ENCODE data around the gene INHBC.
"Not testable (repeated sequence)": the region's sequence is repeated elsewhere in the genome, so short reads cannot be mapped to it uniquely, and the experiment has no call there.

The INHBC gene, protein sequence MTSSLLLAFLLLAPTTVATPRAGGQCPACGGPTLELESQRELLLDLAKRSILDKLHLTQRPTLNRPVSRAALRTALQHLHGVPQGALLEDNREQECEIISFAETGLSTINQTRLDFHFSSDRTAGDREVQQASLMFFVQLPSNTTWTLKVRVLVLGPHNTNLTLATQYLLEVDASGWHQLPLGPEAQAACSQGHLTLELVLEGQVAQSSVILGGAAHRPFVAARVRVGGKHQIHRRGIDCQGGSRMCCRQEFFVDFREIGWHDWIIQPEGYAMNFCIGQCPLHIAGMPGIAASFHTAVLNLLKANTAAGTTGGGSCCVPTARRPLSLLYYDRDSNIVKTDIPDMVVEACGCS

DNA sequence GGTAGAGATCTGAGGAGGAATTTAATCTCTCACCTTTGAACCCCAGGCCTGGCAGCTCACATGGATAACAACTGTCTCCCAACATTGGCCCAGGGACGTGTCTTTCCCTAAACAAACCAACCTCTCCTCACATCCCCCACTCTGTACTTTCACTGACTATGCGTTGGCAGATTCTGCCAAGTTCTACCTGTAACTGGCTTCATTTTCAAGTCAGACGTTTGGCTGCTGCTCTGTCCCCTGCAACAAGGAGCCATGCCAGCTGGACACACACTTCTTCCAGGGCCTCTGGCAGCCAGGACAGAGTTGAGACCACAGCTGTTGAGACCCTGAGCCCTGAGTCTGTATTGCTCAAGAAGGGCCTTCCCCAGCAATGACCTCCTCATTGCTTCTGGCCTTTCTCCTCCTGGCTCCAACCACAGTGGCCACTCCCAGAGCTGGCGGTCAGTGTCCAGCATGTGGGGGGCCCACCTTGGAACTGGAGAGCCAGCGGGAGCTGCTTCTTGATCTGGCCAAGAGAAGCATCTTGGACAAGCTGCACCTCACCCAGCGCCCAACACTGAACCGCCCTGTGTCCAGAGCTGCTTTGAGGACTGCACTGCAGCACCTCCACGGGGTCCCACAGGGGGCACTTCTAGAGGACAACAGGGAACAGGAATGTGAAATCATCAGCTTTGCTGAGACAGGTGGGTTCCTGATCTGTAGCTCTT, at the start of gene INHBC:
INHBC (plus strand) TSS at position 268 of the 707 bp plus-strand sequence; CDS start at position 371, 103 bp downstream.
- DNase-seq (ENCODE audit: low read depth), result no peak

DNA sequence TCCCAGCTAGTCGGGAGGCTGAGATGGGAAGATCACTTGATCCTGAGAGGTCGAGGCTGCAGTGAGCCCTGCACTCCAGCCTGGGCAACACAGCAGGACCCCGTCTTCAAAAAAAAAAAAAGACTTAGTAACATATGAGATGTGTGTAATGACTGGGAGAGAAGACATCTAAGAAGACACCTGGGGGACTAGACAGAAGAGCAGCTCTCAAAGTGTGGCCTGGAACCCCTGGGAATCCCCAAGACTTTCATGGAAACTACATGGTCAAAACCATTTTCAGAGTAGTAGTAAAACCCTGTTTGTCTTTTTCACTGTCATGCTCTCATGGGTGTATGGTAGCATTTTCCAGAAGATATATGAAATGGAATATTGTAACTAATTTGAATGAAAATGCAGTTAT, 49.0 kb upstream of the INHBC start:
- DNase-seq (ENCODE audit: low read depth), result no peak

DNA sequence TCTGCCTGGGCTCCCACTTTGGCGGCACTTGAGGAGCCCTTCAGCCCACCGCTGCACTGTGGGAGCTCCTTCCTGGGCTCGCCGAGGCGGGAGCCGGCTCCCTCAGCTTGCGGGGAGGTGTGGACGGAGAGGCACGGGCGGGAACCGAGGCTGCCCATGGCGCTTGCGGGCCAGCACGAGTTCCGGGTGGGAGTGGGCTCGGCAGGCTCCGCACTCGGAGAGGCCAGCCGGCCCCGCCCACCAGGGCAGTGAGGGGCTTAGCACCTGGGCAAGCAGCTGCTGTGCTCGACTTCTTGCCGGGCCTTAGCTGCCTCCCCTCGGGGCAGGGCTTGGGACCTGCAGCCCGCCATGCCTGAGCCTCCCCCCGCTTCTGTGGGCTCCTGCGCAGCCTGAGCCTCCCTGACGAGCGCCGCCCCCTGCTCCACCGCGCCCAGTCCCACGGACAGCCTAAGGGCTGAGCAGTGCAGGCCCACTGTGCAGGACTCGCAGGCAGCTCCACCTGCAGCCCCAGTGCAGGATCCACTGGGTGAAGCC, 48.3 kb upstream of the INHBC start:
- DNase-seq (ENCODE audit: low read depth), result no peak

DNA sequence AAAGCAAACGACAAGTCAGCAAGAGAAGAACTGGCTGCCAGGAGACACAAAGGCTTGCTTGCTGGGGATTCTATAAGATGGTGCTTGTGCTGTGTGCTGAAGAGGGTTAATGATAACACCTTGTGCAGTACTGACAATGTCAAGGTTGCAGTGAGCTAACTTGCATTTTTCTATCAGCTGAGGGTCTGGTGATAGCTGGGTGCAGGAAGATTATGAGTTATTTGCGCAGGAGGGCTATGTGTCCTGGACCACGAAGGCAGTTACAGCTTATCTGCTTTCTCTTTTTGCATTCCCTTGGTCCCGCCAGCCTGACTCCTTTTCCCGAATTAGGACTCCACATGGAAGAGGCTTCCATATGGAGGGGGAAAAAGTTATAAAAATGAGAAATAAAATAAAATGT, 46.2 kb upstream of the INHBC start:
- DNase-seq (ENCODE audit: low read depth), result no peak

DNA sequence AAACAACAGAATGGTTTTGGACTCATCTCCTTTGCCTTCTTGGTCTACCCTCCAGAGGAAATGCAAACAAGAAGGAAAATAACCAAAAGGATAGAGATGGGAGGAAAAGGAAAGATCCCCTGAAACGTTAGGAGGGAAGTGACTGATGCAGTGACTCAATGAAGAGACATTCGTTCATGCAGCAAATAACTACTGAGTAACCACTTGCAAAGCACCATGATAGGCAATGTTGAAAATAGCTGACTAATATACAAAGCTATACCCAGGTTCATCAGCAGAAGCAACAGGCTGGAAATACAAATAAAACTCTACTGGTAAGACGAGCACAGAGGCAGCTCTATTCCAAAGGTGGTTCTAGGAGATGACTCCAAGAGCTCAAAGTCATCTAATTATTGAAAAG, 45.6 kb upstream of the INHBC start:
- no peak for DNase-seq (ENCODE audit: low read depth)

DNA sequence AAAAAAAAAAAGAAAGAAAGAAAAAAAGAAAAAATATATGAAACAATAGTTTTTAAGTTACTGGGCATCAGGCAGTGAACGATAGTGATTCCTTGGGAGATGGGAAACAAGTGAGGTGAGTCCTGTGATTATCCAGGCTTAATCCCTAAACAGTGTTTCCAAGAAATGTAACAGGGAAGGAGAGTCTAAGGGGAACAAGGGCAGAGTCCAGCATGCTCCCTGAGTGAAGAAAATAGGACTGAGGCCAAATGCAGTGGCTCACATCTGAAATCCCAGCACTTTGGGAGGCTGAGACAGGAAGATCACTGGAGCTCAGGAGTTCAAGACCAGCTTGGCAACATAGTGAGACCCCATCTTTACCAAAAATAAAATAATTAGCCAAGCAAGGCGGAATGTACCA, 44.4 kb upstream of the INHBC start:
- DNase-seq (ENCODE audit: low read depth), result no peak

GRCh38 chr12:57395121-57395520, 39.5 kb upstream of the INHBC start:
- no peak for DNase-seq (ENCODE audit: low read depth)

DNA sequence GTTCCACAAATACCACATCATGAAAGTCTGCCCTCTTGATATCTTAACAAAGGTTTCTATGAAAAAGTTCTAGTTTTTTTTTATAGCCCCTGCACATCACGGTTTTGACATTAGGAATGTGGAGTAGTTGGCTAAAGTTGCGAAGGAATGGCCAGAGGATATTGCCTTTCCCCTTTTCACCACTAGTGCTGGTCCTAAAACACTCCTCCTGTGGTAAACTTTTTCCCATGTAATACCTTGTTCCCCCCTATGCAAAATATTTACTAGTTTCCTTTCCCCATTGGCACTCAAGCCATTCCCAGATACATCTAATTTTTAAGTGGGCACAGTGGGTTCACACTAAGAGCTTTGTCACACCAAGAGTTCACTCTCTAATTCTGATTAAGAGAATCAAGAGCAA, 37.1 kb upstream of the INHBC start:
- no peak for DNase-seq (ENCODE audit: low read depth)

- DNase-seq (ENCODE audit: low read depth), result not testable (repeated sequence)
These were observed 34.7 kb upstream of the INHBC start for GRCh38 chr12:57399718-57400463.

DNA sequence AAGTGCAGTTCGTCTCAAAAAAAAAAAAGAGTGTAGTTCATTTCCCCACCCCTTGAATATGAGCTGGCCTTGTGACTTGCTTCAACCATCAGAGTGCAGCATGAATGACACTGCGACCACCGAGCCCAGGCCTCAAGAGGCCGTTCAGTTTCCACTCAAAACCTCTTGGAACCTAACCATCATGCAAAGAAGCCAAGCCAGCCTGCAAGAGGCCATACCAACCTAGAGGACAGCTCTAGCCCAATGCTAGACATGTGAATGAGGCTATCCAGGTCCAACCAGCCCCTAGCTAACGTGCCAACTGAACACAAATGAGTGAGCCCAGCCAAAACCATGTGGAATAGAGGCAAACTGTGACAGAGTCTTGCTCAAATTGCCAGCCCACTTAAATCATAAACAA, 33.4 kb upstream of the INHBC start:
- no peak for DNase-seq (ENCODE audit: low read depth)

DNA sequence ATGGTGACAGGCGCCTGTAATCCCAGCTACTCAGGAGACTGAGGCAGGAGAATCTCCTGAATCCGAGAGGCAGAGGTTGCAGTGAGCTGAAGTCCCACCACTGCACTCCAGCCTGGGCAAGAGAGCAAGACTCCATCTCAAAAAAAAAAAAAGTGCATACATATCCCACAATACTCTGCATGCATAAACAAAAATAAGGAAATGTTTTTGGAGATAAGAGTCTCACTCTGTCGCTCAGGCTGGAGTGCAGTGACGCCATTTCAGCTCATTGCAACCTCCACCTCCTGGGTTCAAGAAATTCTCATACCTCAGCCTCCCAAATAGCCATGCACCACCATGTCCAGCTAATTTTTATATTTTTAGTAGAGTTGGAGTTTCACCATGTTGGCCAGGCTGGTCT, 32.4 kb upstream of the INHBC start:
- not testable (repeated sequence) for DNase-seq (ENCODE audit: low read depth)

- DNase-seq (ENCODE audit: low read depth), result no peak
These were observed 29.5 kb upstream of the INHBC start for GRCh38 chr12:57404966-57405640.

- no peak for DNase-seq (ENCODE audit: low read depth)
These were observed 24.1 kb upstream of the INHBC start for GRCh38 chr12:57410534-57410933.

GRCh38 chr12:57414160-57414559, 20.4 kb upstream of the INHBC start:
- DNase-seq (ENCODE audit: low read depth), result not testable (repeated sequence)

- DNase-seq (ENCODE audit: low read depth), result no peak
These were observed 19.5 kb upstream of the INHBC start for GRCh38 chr12:57415088-57415487.

- DNase-seq (ENCODE audit: low read depth), result no peak
These were observed 18.3 kb upstream of the INHBC start for GRCh38 chr12:57416039-57416996.

DNA sequence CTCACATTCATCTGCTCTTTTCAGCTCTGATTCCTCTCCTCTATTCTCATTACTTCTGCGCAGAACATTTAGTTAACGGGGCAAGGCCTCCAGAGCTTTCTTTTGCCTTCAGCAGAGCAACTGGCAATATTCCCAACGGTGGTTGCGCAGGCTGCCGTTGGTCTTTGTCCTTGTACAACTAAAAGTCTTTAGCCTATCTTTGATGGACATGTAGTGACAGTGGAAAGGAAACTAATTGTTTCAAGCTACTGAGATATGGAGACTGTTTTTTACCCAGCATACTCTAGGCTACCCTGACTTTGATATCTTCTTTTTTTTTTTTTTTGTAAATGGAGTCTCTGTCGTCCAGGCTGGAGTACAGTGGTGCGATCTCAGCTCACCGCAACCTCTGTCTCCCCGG, 16.3 kb upstream of the INHBC start:
- no peak for DNase-seq (ENCODE audit: low read depth)

DNA sequence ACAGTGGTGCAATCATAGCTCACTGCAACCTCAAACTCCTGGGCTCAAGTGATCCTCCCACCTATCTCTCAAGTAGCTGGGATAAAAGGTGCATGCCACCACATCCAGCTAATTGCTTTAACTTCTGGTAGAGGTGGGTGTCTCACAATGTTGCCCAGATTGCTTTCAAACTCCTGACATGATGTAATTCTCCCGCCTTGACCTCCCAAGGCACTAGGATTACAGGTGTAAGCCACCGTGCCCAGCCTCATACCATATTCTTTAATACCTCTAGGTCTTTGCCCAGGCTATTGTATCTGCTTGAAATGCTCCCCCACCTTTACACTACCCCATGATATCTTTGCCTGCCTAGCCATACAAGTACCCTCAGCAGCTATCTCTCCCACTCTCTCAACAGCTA, 15.1 kb upstream of the INHBC start:
- DNase-seq (ENCODE audit: low read depth), result no peak

DNA sequence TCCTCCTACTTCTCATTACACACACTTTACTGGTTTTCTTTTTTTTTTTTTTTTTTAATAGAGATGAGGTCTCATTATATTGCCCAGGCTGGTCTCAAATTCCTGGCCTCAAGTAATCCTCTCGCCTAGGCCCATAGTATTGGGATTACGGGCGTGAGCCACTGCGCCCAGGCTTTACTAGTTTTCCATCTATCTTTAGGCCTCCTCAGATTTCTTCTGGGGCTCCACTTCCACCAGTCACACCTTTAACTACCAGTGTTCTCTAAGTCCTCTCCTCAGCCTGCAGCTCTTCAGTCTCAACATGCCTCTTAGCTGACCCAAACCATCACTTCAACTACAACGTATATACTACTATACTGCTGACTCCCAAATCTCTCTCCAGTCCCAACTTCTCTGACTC, 14.1 kb upstream of the INHBC start:
- DNase-seq (ENCODE audit: low read depth), result no peak

- not testable (repeated sequence) for DNase-seq (ENCODE audit: low read depth)
These were observed 7.6 kb upstream of the INHBC start for GRCh38 chr12:57426948-57427347.

DNA sequence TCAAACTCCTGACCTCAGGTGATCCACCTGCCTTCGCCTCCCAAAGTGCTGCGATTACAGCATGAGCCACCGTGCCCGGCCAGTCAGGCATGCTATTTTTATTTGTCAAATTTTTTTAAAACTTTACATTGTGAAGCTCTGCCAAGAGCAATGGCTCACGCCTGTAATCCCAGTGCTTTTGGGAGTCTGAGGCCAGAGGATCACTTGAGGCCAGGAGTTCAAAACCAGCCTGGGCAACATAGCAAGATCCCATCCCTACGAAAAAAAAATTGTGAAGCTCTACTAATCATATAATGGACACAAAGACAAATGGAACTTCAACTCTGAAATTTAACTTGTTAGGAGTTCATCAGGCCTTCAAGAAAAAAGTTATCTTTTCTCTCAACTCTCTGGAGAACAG, 5.6 kb upstream of the INHBC start:
- DNase-seq (ENCODE audit: low read depth), result no peak
